Upper lobe of left lung (tissue), 4 donors: ENCODE results near the gene LTBP1.

Experiments used
- CTCF ChIP-seq, 6 experiments: fragments of 450-650 bp in 4 of 6; fragments of 200-600 bp in 2 of 6; sonication (generic) in 2 of 6; IDR thresholded peaks; one replicate each; pipeline ENCODE4 v1.5.1; 2016 to 2019; ENCODE audit warnings: antibody characterized with exemption in 6 of 6
- EP300 ChIP-seq, 4 donors: sonication (generic); formaldehyde crosslinking; IDR thresholded peaks; one replicate each; pipeline ENCODE4 v1.5.1; 2017; ENCODE audit warnings: antibody characterized with exemption in 4 of 4, control low read depth in 2 of 4
- POLR2AphosphoS5 ChIP-seq, 2 donors: sonication (generic); formaldehyde crosslinking; IDR thresholded peaks; one replicate each; pipeline ENCODE4 v1.5.1; 2017; ENCODE audit warnings: antibody characterized with exemption in 2 of 2

GRCh38 chr2:33215983-33216382 lies 269.2 kb downstream of the LTBP1 start:
- TF ChIP-seq EP300 (IDR thresholded peaks at IDR 0.05) (no peak), CTCF (IDR thresholded peaks at IDR 0.05) (no peak), POLR2AphosphoS5 (IDR thresholded peaks at IDR 0.05) (no peak)
